COLO829 (cell line): ENCODE data around the gene PLEKHG3.
"Not testable (repeated sequence)": the region's sequence is repeated elsewhere in the genome, so short reads cannot be mapped to it uniquely, and the experiment has no call there.

ENCODE experiments used
- DNase-seq: peaks from one replicate; pipeline ENCODE4 v3.0.0; 2012; ENCODE audit warnings: low spot score

The PLEKHG3 gene

GRCh38 chr14:64704143-64704742 lies at the start of gene PLEKHG3:
Gene PLEKHG3 (plus strand): TSS chr14:64704424. CDS start chr14:64727632, 23,208 bp downstream.
- DNase-seq: peak; percentile 77

GRCh38 chr14:64654901-64655300 lies 49.3 kb upstream of the PLEKHG3 start:
- no peak for DNase-seq

GRCh38 chr14:64656986-64657385 lies 47.2 kb upstream of the PLEKHG3 start:
- DNase-seq: no peak

- DNase-seq: no peak
These were observed 46.0 kb upstream of the PLEKHG3 start for GRCh38 chr14:64658201-64658600.

- not testable (repeated sequence) for DNase-seq
These were observed 45.4 kb upstream of the PLEKHG3 start for GRCh38 chr14:64658700-64659264.

GRCh38 chr14:64659366-64659765 lies 44.9 kb upstream of the PLEKHG3 start:
- no peak for DNase-seq

- no peak for DNase-seq
These were observed 41.0 kb upstream of the PLEKHG3 start for GRCh38 chr14:64663174-64663573.

- DNase-seq: peak; percentile 68
These were observed 32.6 kb upstream of the PLEKHG3 start for GRCh38 chr14:64671591-64671990.

- DNase-seq: no peak
These were observed 30.9 kb upstream of the PLEKHG3 start for GRCh38 chr14:64673316-64673715.

GRCh38 chr14:64673748-64674147 lies 30.5 kb upstream of the PLEKHG3 start:
- DNase-seq: no peak

- DNase-seq: no peak
These were observed 29.4 kb upstream of the PLEKHG3 start for GRCh38 chr14:64674829-64675228.

GRCh38 chr14:64675312-64675711 lies 28.9 kb upstream of the PLEKHG3 start:
- DNase-seq: no peak

GRCh38 chr14:64676410-64677008 lies 27.7 kb upstream of the PLEKHG3 start:
- DNase-seq: no peak

- DNase-seq: no peak
These were observed 24.1 kb upstream of the PLEKHG3 start for GRCh38 chr14:64680013-64680713.

GRCh38 chr14:64680714-64681065 lies 23.5 kb upstream of the PLEKHG3 start:
- DNase-seq: no peak

- peak; percentile 77 for DNase-seq
These were observed 22.2 kb upstream of the PLEKHG3 start for GRCh38 chr14:64681796-64682710.

- DNase-seq: no peak
These were observed 21.4 kb upstream of the PLEKHG3 start for GRCh38 chr14:64682843-64683242.

- peak; percentile 82 for DNase-seq
These were observed 21.0 kb upstream of the PLEKHG3 start for GRCh38 chr14:64683264-64683663.

GRCh38 chr14:64684091-64684490 lies 20.1 kb upstream of the PLEKHG3 start:
- no peak for DNase-seq

- no peak for DNase-seq
These were observed 18.6 kb upstream of the PLEKHG3 start for GRCh38 chr14:64685371-64686281.

GRCh38 chr14:64686282-64686615 lies 18.0 kb upstream of the PLEKHG3 start:
- no peak for DNase-seq
